Measurements from ENCODE around the gene CNTNAP2.

- TF ChIP-seq CTCF (IDR thresholded peaks at IDR 0.05; ENCODE audit: insufficient read depth, low read length, poor library complexity, severe bottlenecking) (no peak), EZH2phosphoT487 (conservative IDR thresholded peaks at IDR 0.05; ENCODE audit: low read length) (no peak)
Measured at GRCh38 chr7:148356303-148356702, 2239.7 kb downstream of the CNTNAP2 start.
